Measurements from ENCODE around the gene PUSL1. TPM values are rescaled to one million over a fixed set of nuclear protein-coding genes. Genes with fewer than 3 reads are reported as not detected.

Gene PUSL1
- total RNA-seq, 1 donor from 2014 or later, result 16.2 TPM

GRCh38 chr1:1262071-1262470 is 46.3 kb upstream of the PUSL1 start:
- no peaks in the 10 kb centered on the region for H3K9me3 ChIP-seq
- no peak overlapping the region for H3K4me3 ChIP-seq
- no peaks in the 10 kb centered on the region for H3K27me3 ChIP-seq (ENCODE audit: low read depth)
- TF ChIP-seq, protein P1, sequence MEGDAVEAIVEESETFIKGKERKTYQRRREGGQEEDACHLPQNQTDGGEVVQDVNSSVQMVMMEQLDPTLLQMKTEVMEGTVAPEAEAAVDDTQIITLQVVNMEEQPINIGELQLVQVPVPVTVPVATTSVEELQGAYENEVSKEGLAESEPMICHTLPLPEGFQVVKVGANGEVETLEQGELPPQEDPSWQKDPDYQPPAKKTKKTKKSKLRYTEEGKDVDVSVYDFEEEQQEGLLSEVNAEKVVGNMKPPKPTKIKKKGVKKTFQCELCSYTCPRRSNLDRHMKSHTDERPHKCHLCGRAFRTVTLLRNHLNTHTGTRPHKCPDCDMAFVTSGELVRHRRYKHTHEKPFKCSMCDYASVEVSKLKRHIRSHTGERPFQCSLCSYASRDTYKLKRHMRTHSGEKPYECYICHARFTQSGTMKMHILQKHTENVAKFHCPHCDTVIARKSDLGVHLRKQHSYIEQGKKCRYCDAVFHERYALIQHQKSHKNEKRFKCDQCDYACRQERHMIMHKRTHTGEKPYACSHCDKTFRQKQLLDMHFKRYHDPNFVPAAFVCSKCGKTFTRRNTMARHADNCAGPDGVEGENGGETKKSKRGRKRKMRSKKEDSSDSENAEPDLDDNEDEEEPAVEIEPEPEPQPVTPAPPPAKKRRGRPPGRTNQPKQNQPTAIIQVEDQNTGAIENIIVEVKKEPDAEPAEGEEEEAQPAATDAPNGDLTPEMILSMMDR (IDR thresholded peaks at IDR 0.05), result no peak
- H3K36me3 ChIP-seq, result peaks cover 81% of the 10 kb centered on the region
- ATAC-seq (no peak), DNase-seq (no peak)
- peaks cover 16% of the 10 kb centered on the region for H3K4me1 ChIP-seq
- intact Hi-C loops (cut with DNase I), result no loop called here
- no peak overlapping the region for H3K27ac ChIP-seq

DNA sequence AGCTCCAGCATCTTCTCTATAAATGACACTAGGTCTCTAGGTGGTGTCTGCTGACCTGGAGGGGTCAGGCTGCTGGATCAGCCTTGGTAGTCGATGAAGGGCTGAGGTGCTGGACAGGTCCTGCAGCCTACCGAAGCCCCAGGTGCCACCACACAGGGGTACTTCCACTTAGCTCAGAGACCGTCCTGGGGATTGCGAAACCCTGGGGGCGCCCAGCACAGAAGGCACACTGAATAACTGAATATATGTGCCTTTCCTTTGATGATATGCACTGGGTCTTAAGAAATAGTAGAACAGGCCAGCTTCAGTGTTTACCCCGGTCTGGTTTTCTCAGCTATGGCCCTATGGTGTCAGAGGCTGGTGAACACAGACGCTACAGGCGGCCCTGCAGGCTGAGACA is 45.6 kb upstream of the PUSL1 start:
- intact Hi-C loops (cut with DNase I), result no loop called here
- Histone ChIP-seq H3K27me3 (ENCODE audit: low read depth) (no peaks in the 10 kb centered on the region), H3K9me3 (no peaks in the 10 kb centered on the region), H3K4me3 (no peak overlapping the region), H3K27ac (no peak overlapping the region), H3K4me1 (peaks cover 16% of the 10 kb centered on the region), H3K36me3 (peaks cover 88% of the 10 kb centered on the region)
- TF ChIP-seq, protein P1 (IDR thresholded peaks at IDR 0.05), result no peak
- DNase-seq, result no peak
- ATAC-seq, result no peak

- TF ChIP-seq, protein P1 (IDR thresholded peaks at IDR 0.05), result no peak
- intact Hi-C loops (cut with DNase I), result no loop called here
Observed at GRCh38 chr1:1264026-1264425, 44.4 kb upstream of the PUSL1 start.

GRCh38 chr1:1264868-1265272 is 43.5 kb upstream of the PUSL1 start:
- Histone ChIP-seq H3K9me3 (no peaks in the 10 kb centered on the region), H3K4me1 (peaks cover 17% of the 10 kb centered on the region), H3K4me3 (no peak overlapping the region), H3K27ac (no peak overlapping the region), H3K36me3 (peaks cover 87% of the 10 kb centered on the region), H3K27me3 (ENCODE audit: low read depth) (no peaks in the 10 kb centered on the region)
- DNase-seq, result no peak
- no peak for ATAC-seq
- intact Hi-C loops (cut with DNase I), result no loop called here
- TF ChIP-seq, protein P1 (IDR thresholded peaks at IDR 0.05), result no peak

More at GRCh38 chr1:1264026-1264425, 44.4 kb upstream of the PUSL1 start:
- H3K4me3 ChIP-seq, result no peak overlapping the region
- H3K27ac ChIP-seq, result no peak overlapping the region
- peaks cover 16% of the 10 kb centered on the region for H3K4me1 ChIP-seq
- DNase-seq (no peak), ATAC-seq (no peak)
- H3K9me3 ChIP-seq, result no peaks in the 10 kb centered on the region
- H3K36me3 ChIP-seq, result peaks cover 94% of the 10 kb centered on the region
- H3K27me3 ChIP-seq (ENCODE audit: low read depth), result no peaks in the 10 kb centered on the region

- Histone ChIP-seq H3K36me3 (peaks cover 63% of the 10 kb centered on the region), H3K27ac (no peak overlapping the region), H3K27me3 (ENCODE audit: low read depth) (no peaks in the 10 kb centered on the region), H3K4me3 (no peak overlapping the region), H3K9me3 (no peaks in the 10 kb centered on the region), H3K4me1 (peaks cover 29% of the 10 kb centered on the region)
- TF ChIP-seq, protein P1 (IDR thresholded peaks at IDR 0.05), result no peak
- intact Hi-C loops (cut with DNase I), result no loop called here
- DNase-seq, result no peak
- ATAC-seq, result no peak
Observed at GRCh38 chr1:1267488-1268283, 40.7 kb upstream of the PUSL1 start.
